ENCODE measurements around the gene IFRD2. TPM values are rescaled to one million over a fixed set of nuclear protein-coding genes. Genes with fewer than 3 reads are reported as not detected.
A peak's percentile ranks its signal among the peaks of the same experiment; 100 is the strongest.

The IFRD2 gene
- total and polyA plus RNA-seq, 2 of the 13 experiments (the other 11 are each of a cell fraction or from before 2014, with no cell fraction given) = 32.8 to 96.1 TPM

- TF ChIP-seq PATZ1 (CRISPR knock-in tag; IDR thresholded peaks at IDR 0.05) = peak; percentile 89
- TF ChIP-seq ZNF44 (CRISPR knock-in tag; IDR thresholded peaks at IDR 0.05) = no peak
- no peak for TF ChIP-seq ATAD3A (CRISPR knock-in tag; IDR thresholded peaks at IDR 0.05)
- 0 out of 2 replicates have a peak, but pooled peaks have one; percentile 56 for TF ChIP-seq ZNF724P (CRISPR knock-in tag; IDR thresholded peaks at IDR 0.05; ENCODE audit: borderline replicate concordance)
- no peak; the same call in 1 of the 2 replicates for TF ChIP-seq ZNF546 (CRISPR knock-in tag; conservative IDR thresholded peaks at IDR 0.05)
- no peak for TF ChIP-seq FOXM1 (CRISPR knock-in tag; IDR thresholded peaks at IDR 0.05)
- TF ChIP-seq HNF4G (IDR thresholded peaks at IDR 0.05; ENCODE audit: borderline replicate concordance, low read depth, low read length) = peak; percentile 94
- peak; percentile 86; the same call in 1 of the 2 replicates for TF ChIP-seq HNF4G (CRISPR knock-in tag; IDR thresholded peaks at IDR 0.05; ENCODE audit: borderline replicate concordance, low read depth)
- no peak for TF ChIP-seq AGO2 (optimal IDR thresholded peaks at IDR 0.05; ENCODE audit: low read depth, low read length)
- TF ChIP-seq PRDM4 (CRISPR knock-in tag; IDR thresholded peaks at IDR 0.05; ENCODE audit: borderline replicate concordance) = no peak
- no peak for TF ChIP-seq ZNF484 (CRISPR knock-in tag; IDR thresholded peaks at IDR 0.05; ENCODE audit: borderline replicate concordance, low read depth)
- no peak for TF ChIP-seq ZNF205 (CRISPR knock-in tag; IDR thresholded peaks at IDR 0.05)
- no peak for TF ChIP-seq JUND (CRISPR knock-in tag; IDR thresholded peaks at IDR 0.05)
- no peak for TF ChIP-seq ZNF280B (CRISPR knock-in tag; IDR thresholded peaks at IDR 0.05; ENCODE audit: borderline replicate concordance)
- peak; percentile 29; the same call in 1 of the 2 replicates for TF ChIP-seq NR0B2 (CRISPR knock-in tag; IDR thresholded peaks at IDR 0.05)
- no peak for TF ChIP-seq ZNF20 (CRISPR knock-in tag; IDR thresholded peaks at IDR 0.05)
- 0 out of 2 replicates have a peak, but pooled peaks have one; percentile 10 for TF ChIP-seq ZNF800 (CRISPR knock-in tag; IDR thresholded peaks at IDR 0.05)
- no peak for TF ChIP-seq THAP8 (CRISPR knock-in tag; IDR thresholded peaks at IDR 0.05; ENCODE audit: borderline replicate concordance)
- no peak for TF ChIP-seq JARID2 (CRISPR knock-in tag; IDR thresholded peaks at IDR 0.05; ENCODE audit: insufficient replicate concordance)
Observed at GRCh38 chr3:50321336-50322114, 29.3 kb upstream of the IFRD2 start (continued).

All from HepG2 (cell line).